Stimulated activated CD4-positive, alpha-beta T cell treated with anti-CD3 and anti-CD28 coated beads, Interleukin-2, amount 100 ng/mL, for 24 hours (primary cell): ENCODE data around the gene COL23A1.
A peak's percentile ranks its signal among the peaks of the same experiment; 100 is the strongest.
"Not testable (repeated sequence)": the region's sequence is repeated elsewhere in the genome, so short reads cannot be mapped to it uniquely, and the experiment has no call there.

ENCODE experiments used
- DNase-seq, 2 donors: peaks; one replicate each; pipeline ENCODE4 v3.0.0-alpha.2; 2020

The COL23A1 gene

GRCh38 chr5:178249191-178249989, 340.8 kb downstream of the COL23A1 start:
- no peak for DNase-seq

- no peak for DNase-seq
Observed at GRCh38 chr5:178248750-178249149, 341.4 kb downstream of the COL23A1 start.

GRCh38 chr5:178247481-178248456, 342.4 kb downstream of the COL23A1 start:
- DNase-seq = no peak

GRCh38 chr5:178246624-178247279, 343.4 kb downstream of the COL23A1 start:
- no peak for DNase-seq

- DNase-seq = no peak
Observed at GRCh38 chr5:178245389-178245788, 344.8 kb downstream of the COL23A1 start.

- DNase-seq = no peak
Observed at GRCh38 chr5:178244576-178244975, 345.6 kb downstream of the COL23A1 start.

GRCh38 chr5:178242416-178242815, 347.8 kb downstream of the COL23A1 start:
- no peak for DNase-seq

GRCh38 chr5:178241688-178242231, 348.4 kb downstream of the COL23A1 start:
- DNase-seq = no peak

- no peak for DNase-seq
Observed at GRCh38 chr5:178241231-178241663, 348.9 kb downstream of the COL23A1 start.

GRCh38 chr5:178240766-178241165, 349.4 kb downstream of the COL23A1 start:
- DNase-seq = no peak

GRCh38 chr5:178240341-178240741, 349.9 kb downstream of the COL23A1 start:
- no peak for DNase-seq

GRCh38 chr5:178239626-178240301, 350.4 kb downstream of the COL23A1 start:
- not testable (repeated sequence) for DNase-seq

- no peak for DNase-seq
Observed at GRCh38 chr5:178238711-178239592, 351.2 kb downstream of the COL23A1 start.

GRCh38 chr5:178238313-178238635, 351.9 kb downstream of the COL23A1 start:
- no peak for DNase-seq

- no peak for DNase-seq
Observed at GRCh38 chr5:178237431-178238312, 352.5 kb downstream of the COL23A1 start.

- DNase-seq = no peak
Observed at GRCh38 chr5:178236679-178237078, 353.5 kb downstream of the COL23A1 start.

- no peak for DNase-seq
Observed at GRCh38 chr5:178236126-178236525, 354.1 kb downstream of the COL23A1 start.

GRCh38 chr5:178235588-178235974, 354.6 kb downstream of the COL23A1 start:
- DNase-seq = no peak

- peak; percentile 84 for DNase-seq
Observed at GRCh38 chr5:178234750-178235587, 355.2 kb downstream of the COL23A1 start.
